Dermis blood vessel endothelial cell (primary cell): Measurements from ENCODE around the gene NAB2. TPM values are rescaled to one million over a fixed set of nuclear protein-coding genes. Genes with fewer than 3 reads are reported as not detected.
"Not testable (repeated sequence)": the region's sequence is repeated elsewhere in the genome, so short reads cannot be mapped to it uniquely, and the experiment has no call there.

ENCODE experiments used
- DNase-seq: peaks from one replicate; pipeline ENCODE4 v3.0.0; 2010
- total RNA-seq: library from RNA; depleted of rRNA; stranded (reverse); fragments of >200 nt; gene quantifications from 2 replicates; pipeline ENCODE4 v1.2.3, GENCODE V29; 2014

NAB2 gene
- total RNA-seq, 1 donor from 2014 or later: 26.9 TPM

- DNase-seq: no peak
Measured at GRCh38 chr12:57072661-57073060, 16.3 kb upstream of the NAB2 start.

DNA sequence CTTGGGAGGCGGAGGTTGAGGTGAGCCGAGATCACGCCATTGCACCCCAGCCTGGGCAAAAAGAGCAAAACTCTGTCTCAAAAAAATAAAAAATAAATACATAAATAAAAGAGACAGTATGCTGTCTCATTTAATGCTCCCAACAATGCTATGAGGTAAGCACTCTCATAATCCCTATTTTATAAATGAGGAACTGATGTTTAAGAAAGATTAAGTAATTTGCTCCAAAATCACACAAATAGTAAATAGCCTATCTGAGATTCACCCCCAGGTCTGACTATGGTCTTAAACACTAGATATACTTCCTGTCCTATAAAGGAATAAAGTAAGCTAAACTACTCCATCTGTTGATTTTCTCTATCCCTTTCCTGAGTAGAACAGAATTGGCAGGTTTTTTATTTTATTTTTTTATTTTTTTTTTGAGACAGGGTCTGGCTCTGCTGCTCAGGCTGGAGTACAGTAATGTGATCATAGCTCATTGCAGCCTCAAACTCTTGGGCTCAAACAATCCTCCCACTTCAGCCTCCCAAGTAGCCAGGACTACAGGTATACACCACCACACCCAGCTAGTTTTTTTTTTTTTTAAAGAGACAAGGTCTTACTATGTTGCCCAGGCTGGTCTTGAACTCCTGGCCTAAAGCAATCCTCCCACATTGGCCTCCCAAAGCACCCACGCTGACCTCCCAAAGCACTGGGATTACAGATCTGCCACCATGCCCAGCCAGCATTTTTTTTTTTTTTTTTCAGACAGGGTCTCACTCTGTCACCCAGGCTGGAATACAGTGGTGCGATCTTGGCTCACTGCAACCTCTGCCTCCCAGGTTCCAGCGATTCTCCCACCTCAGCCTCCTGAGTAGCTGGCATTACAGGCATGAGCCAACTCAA lies 15.1 kb upstream of the NAB2 start:
- not testable (repeated sequence) for DNase-seq

GRCh38 chr12:57078519-57079404 lies 10.2 kb upstream of the NAB2 start, which contains the start of gene NEMP1:
NEMP1 (minus strand) TSS chr12:57078791; CDS start chr12:57078745, 46 bp downstream.
- DNase-seq: peak; percentile 100

DNA sequence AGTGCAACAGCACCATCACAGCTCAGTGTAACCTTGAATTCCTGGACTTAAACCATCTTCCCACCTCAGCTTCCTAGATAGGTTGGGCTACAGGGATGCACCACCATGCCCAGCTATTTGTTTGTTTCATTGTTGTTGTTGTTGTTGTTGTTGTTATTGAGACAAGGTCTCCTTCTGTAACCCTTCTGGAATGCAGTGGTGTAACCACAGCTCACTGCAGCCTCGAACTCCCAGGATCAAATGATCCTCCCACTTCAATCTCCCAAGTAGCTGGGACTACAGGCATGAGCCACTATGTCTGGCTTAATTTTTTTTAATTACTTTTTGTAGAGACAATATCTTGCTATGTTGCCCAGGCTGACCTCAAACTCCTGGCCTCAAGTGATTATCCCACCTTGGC lies 9.1 kb upstream of the NAB2 start:
- no peak for DNase-seq

DNA sequence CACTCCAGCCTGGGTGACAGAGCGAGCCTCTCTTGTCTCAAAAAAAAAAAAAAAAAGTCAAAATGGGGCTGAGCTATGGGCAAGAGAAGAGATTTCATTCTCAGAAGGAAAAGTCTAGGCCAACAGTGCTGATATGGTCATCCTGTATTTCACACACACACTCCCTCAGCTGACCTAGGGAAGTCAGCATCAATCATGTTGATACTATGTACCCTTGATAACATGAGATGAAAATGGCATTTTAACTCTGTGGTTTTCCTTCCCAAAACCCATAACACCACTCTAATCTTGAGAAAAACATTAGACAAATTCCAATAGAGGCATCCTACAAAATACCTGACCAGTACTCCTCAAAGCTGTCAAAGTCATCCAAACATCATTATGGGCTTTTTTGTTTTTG lies 8.1 kb upstream of the NAB2 start:
- no peak for DNase-seq

DNA sequence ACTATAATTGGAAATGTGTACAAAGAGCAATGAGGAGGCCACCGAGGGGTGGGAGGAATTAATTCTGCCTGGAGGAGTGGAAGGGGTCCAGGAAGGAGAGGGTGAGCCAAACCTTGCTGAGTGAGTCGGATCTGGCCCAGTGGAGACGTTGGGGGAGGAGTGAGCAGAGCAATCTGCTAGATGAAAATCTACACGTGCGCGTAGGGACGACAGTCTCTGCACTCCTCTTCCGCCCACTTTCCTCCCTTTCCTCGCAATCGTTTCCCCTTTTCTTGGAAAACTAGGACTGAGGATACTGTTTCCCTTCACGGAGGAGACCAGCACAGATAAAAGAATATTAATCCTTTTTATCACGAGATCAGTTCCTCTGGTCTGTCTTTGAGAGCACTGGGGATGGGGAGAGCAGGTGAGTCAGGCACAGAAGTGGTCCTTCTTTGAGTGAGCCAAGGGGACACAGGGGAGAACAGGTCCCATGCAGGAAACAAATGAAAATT lies 2.9 kb upstream of the NAB2 start:
- peak; percentile 25 for DNase-seq

- DNase-seq: peak; percentile 89
Measured at GRCh38 chr12:57086493-57087009, 2.4 kb upstream of the NAB2 start.

- DNase-seq: peak; percentile 92
Measured at GRCh38 chr12:57087010-57087690, 1.8 kb upstream of the NAB2 start.

- peak; percentile 93 for DNase-seq
Measured at GRCh38 chr12:57087691-57088353, 1.1 kb upstream of the NAB2 start.

GRCh38 chr12:57089271-57090245 lies 644 bp downstream of the NAB2 start:
- DNase-seq: peak; percentile 76

- DNase-seq: no peak
Measured at GRCh38 chr12:57090490-57090889, 1.6 kb downstream of the NAB2 start.

DNA sequence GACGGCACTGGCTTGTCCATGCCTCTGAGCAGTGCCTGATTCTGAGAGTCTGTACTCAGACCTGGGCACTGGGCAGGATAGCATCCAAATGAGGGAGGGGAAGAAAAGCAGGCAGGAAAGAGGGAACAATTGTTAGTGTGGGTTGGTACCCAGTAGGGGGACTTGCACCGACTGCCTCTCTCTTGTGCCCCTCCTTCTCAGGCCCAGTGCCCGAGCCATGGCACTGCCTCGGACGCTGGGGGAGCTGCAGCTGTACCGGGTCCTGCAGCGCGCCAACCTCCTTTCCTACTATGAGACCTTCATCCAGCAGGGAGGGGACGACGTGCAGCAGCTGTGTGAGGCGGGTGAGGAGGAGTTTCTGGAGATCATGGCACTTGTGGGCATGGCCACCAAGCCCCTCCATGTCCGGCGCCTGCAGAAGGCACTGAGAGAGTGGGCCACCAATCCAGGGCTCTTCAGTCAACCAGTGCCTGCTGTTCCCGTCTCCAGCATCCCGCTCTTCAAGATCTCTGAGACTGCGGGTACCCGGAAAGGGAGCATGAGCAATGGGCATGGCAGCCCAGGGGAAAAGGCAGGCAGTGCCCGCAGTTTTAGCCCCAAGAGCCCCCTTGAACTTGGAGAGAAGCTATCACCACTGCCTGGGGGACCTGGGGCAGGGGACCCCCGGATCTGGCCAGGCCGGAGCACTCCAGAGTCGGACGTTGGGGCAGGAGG lies 2.2 kb downstream of the NAB2 start:
- DNase-seq: no peak

DNA sequence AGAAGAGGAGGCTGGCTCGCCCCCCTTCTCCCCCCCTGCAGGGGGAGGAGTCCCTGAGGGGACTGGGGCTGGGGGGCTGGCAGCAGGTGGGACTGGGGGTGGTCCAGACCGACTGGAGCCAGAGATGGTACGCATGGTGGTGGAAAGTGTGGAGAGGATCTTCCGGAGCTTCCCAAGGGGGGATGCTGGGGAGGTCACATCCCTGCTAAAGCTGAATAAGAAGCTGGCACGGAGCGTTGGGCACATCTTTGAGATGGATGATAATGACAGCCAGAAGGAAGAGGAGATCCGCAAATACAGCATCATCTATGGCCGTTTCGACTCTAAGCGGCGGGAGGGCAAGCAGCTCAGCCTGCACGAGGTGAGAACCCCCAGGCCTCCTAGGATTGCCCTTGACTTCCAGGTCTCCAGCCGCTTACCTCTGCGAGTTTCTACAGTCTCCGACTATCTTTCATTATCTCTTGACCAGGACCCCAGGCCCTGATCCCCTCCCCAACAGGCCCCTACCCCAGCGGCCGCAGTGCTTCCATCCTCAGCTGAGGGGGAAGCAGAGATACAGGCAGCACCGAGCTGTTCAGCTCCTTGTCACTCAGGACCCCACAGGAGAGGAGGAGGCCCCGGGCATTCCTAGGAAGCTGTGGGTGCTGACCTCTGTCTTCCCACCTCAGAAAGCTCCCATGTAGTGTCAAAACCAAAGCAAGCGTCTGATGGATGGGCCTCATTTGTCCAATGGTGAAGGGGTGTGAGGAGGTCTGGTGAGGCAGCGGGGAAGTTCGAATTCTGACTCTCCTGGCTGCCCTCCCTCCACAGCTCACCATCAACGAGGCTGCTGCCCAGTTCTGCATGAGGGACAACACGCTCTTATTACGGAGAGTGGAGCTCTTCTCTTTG lies 3.0 kb downstream of the NAB2 start:
- DNase-seq: no peak

GRCh38 chr12:57092529-57092862 lies 3.6 kb downstream of the NAB2 start:
- DNase-seq: no peak

DNA sequence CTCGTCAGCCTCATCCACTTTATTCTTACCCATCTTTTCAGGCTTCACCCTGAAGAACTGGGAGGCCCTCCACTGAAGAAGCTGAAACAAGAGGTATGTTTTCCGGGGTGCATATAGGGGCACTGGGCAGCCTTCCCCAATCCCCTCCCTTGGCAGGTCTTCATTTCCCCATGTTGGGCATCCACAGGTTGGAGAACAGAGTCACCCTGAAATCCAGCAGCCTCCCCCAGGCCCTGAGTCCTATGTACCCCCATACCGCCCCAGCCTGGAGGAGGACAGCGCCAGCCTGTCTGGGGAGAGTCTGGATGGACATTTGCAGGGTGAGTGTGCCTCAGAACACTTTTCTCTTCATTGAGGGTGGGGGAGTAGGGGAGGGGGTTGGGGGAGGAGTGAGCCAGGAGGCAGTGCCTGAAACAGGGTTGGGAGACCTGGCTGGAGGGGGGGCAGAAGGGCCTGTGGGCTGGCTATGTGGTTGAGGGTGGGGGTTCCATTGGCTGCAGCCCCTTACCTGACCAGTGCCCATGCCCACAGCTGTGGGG lies 4.0 kb downstream of the NAB2 start:
- DNase-seq: no peak

GRCh38 chr12:57093415-57094207 lies 4.7 kb downstream of the NAB2 start:
- peak; percentile 70 for DNase-seq
